K562 (cell line): ENCODE results near the gene EEFSEC. TPM values are rescaled to one million over a fixed set of nuclear protein-coding genes. Genes with fewer than 3 reads are reported as not detected.

Experiments
- ATAC-seq: fragments of 200-7000 bp; cut with Tn5 transposase; 3 replicates; pipeline ENCODE4 v1.9.1; 2020; ENCODE audit warnings: moderate library complexity
- BruUV-seq: library from RNA; stranded (reverse); fragments of 400-500 nt; replicated peaks from 2 replicates; lab custom pipeline; 2021; lab: Mats Ljungman, UMichigan
- CTCF ChIA-PET: fragments of 300-600 bp; formaldehyde crosslinking; extraction: SDS; loops from one replicate; lab custom pipeline; 2021; ENCODE audit warnings: low intra/inter-chr PET ratio; lab: Yijun Ruan, JAX
- POLR2A ChIA-PET: fragments of 300-600, 350-650 bp; sonication (Branson Sonifier 250); formaldehyde crosslinking; extraction: SDS; loops from one replicate; lab custom pipeline; 2021; ENCODE audit warnings: antibody characterized with exemption, inconsistent platforms; lab: Yijun Ruan, JAX
- DNase-seq, 4 experiments: peaks; one replicate each; pipeline versions ENCODE4 v3.0.0 to v3.0.0-alpha.2; 2011 to 2018; ENCODE audit warnings: low spot score in 3 of 4, mixed read lengths in 3 of 4; ENCODE audit errors: extremely low read depth in 1 of 4
- FAIRE-seq: peaks from 2 replicates; lab custom pipeline; 2011; peaks lifted over from hg19 to GRCh38; lab: Jason Lieb, UNC
- H2AFZ ChIP-seq: 2 replicates; pipeline ENCODE4 v1.6.0; 2011; ENCODE audit warnings: low read depth, low read length, control low read depth, inconsistent platforms
- H3K27ac ChIP-seq: fragments of 200-600 bp; 3 replicates; pipeline ENCODE4 v1.8.0; 2011; ENCODE audit warnings: low read depth, mild to moderate bottlenecking, control low read depth, inconsistent platforms, low read length, moderate library complexity, mixed read lengths; ENCODE audit errors: extremely low read depth
- H3K27me3 ChIP-seq, 2 experiments: fragments of 300-600 bp in 1 of 2; 2 replicates in 1 of 2; 3 replicates in 1 of 2; pipeline versions ENCODE4 v1.6.0 to v1.8.0; 2011; ENCODE audit warnings: inconsistent platforms in 2 of 2, low read length in 2 of 2, mild to moderate bottlenecking in 1 of 2, mixed read lengths in 1 of 2, moderate library complexity in 1 of 2; ENCODE audit not compliant: control insufficient read depth in 2 of 2, insufficient read depth in 2 of 2
- H3K36me3 ChIP-seq: fragments of 300-600 bp; 3 replicates; pipeline ENCODE4 v1.8.0; 2011; ENCODE audit warnings: mild to moderate bottlenecking, low read length, inconsistent platforms; ENCODE audit not compliant: control insufficient read depth, insufficient read depth
- H3K4me1 ChIP-seq, 2 experiments: fragments of 200-600 bp in 1 of 2; replicated peaks in 1 of 2; 2 replicates in 1 of 2; 3 replicates in 1 of 2; pipeline versions ENCODE4 v1.5.1 to v1.8.0; 2011; ENCODE audit warnings: inconsistent platforms in 2 of 2, low read length in 2 of 2, mild to moderate bottlenecking in 1 of 2, mixed read lengths in 1 of 2, moderate library complexity in 1 of 2; ENCODE audit not compliant: control insufficient read depth in 2 of 2, insufficient read depth in 2 of 2
- H3K4me2 ChIP-seq: 2 replicates; pipeline ENCODE4 v1.6.1; 2011; ENCODE audit warnings: low read length, control low read depth, inconsistent platforms, mixed read lengths; ENCODE audit not compliant: insufficient read depth
- H3K4me3 ChIP-seq: fragments of 200-600 bp; sonication (generic), shearing (Covaris generic); 2 replicates; pipeline ENCODE4 v1.5.1; 2016; ENCODE audit warnings: control low read depth, inconsistent platforms
- H3K79me2 ChIP-seq: fragments of 200-600 bp; 3 replicates; pipeline ENCODE4 v1.8.0; 2011; ENCODE audit warnings: low read length, inconsistent platforms; ENCODE audit not compliant: control insufficient read depth, insufficient read depth
- H3K9ac ChIP-seq, 2 experiments: 2 replicates each; pipeline versions ENCODE4 v1.6.0 to v1.6.1; 2011; ENCODE audit warnings: low read depth in 2 of 2, low read length in 2 of 2, control low read depth in 1 of 2, inconsistent platforms in 1 of 2, mild to moderate bottlenecking in 1 of 2, mixed read lengths in 1 of 2; ENCODE audit not compliant: insufficient read depth in 1 of 2
- H3K9me1 ChIP-seq: one replicate; pipeline ENCODE4 v1.6.0; 2011; ENCODE audit warnings: inconsistent platforms, mild to moderate bottlenecking, low read length, moderate library complexity; ENCODE audit not compliant: control insufficient read depth, insufficient read depth
- H3K9me3 ChIP-seq: replicated peaks from 2 replicates; pipeline ENCODE4 v1.5.1; 2011; ENCODE audit warnings: low read depth, low read length, inconsistent platforms; ENCODE audit not compliant: control insufficient read depth, insufficient read depth
- H4K20me1 ChIP-seq: replicated peaks from 2 replicates; pipeline ENCODE4 v1.6.1; 2011; ENCODE audit warnings: low read length, inconsistent platforms, mixed read lengths; ENCODE audit not compliant: control insufficient read depth, insufficient read depth
- ARID1B ChIP-seq: fragments of 450-650 bp; IDR thresholded peaks from 2 replicates; pipeline ENCODE4 v1.6.1; 2016; ENCODE audit warnings: antibody characterized with exemption, mild to moderate bottlenecking, inconsistent platforms
- BCOR ChIP-seq: fragments of 450-650 bp; IDR thresholded peaks from 2 replicates; pipeline ENCODE4 v1.6.1; 2016
- CEBPB ChIP-seq: fragments of 450-650 bp; IDR thresholded peaks from 2 replicates; pipeline ENCODE4 v1.6.1; 2016; ENCODE audit warnings: missing genetic modification characterization, missing compliant biosample characterization
- CGGBP1 ChIP-seq: fragments of 250-450 bp; sonication (Bioruptor Pico); IDR thresholded peaks from 2 replicates; pipeline ENCODE4 v1.9.0; 2021; ENCODE audit warnings: mild to moderate bottlenecking
- DACH1 ChIP-seq: fragments of 450-650 bp; IDR thresholded peaks from 2 replicates; pipeline ENCODE4 v1.6.1; 2018; ENCODE audit not compliant: partially characterized antibody
- HNRNPL ChIP-seq: fragments of 200-400 bp; formaldehyde crosslinking; IDR thresholded peaks from 2 replicates; pipeline ENCODE4 v1.6.1; 2017; ENCODE audit warnings: low read depth, mild to moderate bottlenecking, low read length
- MED1 ChIP-seq: sonication (generic); formaldehyde crosslinking; IDR thresholded peaks from 2 replicates; pipeline ENCODE4 v1.8.1; 2023; ENCODE audit warnings: missing genetic modification reagents, borderline replicate concordance
- NR1H2 ChIP-seq: sonication (generic); formaldehyde crosslinking; IDR thresholded peaks from 2 replicates; pipeline ENCODE4 v1.4.0; 2020; ENCODE audit warnings: mild to moderate bottlenecking, missing genetic modification reagents
- SP2 ChIP-seq: IDR thresholded peaks from 2 replicates; pipeline ENCODE4 v1.6.1; 2011; ENCODE audit warnings: mild to moderate bottlenecking, low read depth, low read length, moderate library complexity; ENCODE audit not compliant: poor library complexity, severe bottlenecking; ENCODE audit errors: extremely low read depth
- ZNF143 ChIP-seq: sonication (generic); formaldehyde crosslinking; IDR thresholded peaks from 2 replicates; pipeline ENCODE4 v1.9.0; 2022; ENCODE audit warnings: mild to moderate bottlenecking, missing genetic modification reagents
- ZNF785 ChIP-seq: fragments of 250-450 bp; sonication (Bioruptor Pico); IDR thresholded peaks from 2 replicates; pipeline ENCODE4 v1.4.0; 2020; ENCODE audit warnings: mild to moderate bottlenecking
- WGBS: fragments of 100-300 bp; shearing (Covaris generic); methylation state at CpG from one replicate; pipeline ENCODE4 v1.1.6; 2016; ENCODE audit warnings: low coverage, mixed read lengths; ENCODE audit not compliant: insufficient coverage; ENCODE audit errors: missing lambda C conversion rate; 5-methylcytosine and 5-hydroxymethylcytosine counted together
- in situ Hi-C: fragments of 300-500 bp; cut with MboI; formaldehyde crosslinking; loops from 4 replicates; pipeline ENCODE4 v1.15.0; 2018; ENCODE audit warnings: inconsistent platforms, mixed read lengths
- intact Hi-C: fragments of 100-400 bp; cut with micrococcal nuclease; formaldehyde crosslinking; loops from 2 replicates; pipeline ENCODE4 v1.14.2; 2022
- polyA plus RNA-seq, 8 experiments: library from polyadenylated mRNA; depleted of rRNA in 4 of 8; stranded (reverse) in 5 of 8; unstranded in 3 of 8; fragments of >200 nt; fragmentation: Nextera tagmentation in 2 of 8; fragmentation: Illumina TruSeq in 1 of 8; extraction: Ambion mirVana in 2 of 8; extraction: Trizol in 1 of 8; gene quantifications; 2 replicates each; pipeline versions ENCODE4 v1.2.1 to v1.2.3, GENCODE V29; 2011 to 2014; ENCODE audit warnings: inconsistent platforms in 1 of 8, missing spikeins in 1 of 8
- total RNA-seq, 7 experiments: library from RNA; depleted of rRNA in 6 of 7; stranded (reverse); fragments of >200 nt in 6 of 7; fragmentation: Illumina TruSeq in 2 of 7; extraction: Trizol in 2 of 7; gene quantifications; 2 replicates each; pipeline versions ENCODE4 v1.2.1 to v1.2.3, GENCODE V29; 2011 to 2021; ENCODE audit warnings: low replicate concordance in 1 of 7
- TF ChIP-seq, protein P1 (sequence below): fragments of 250-450 bp; sonication (Bioruptor Pico); IDR thresholded peaks from 2 replicates; pipeline ENCODE4 v1.5.1; 2021; ENCODE audit warnings: mild to moderate bottlenecking

The EEFSEC gene
- total and polyA plus RNA-seq, 9 of the 15 experiments (the other 6 are each of a cell fraction or from before 2014, with no cell fraction given), result 0.35 to 11.8 (median 7.7) TPM

- Histone ChIP-seq H3K4me1 (no peaks in the 10 kb centered on the region; a peak in 1 of 5 replicates), H3K9me1 (no peaks in the 10 kb centered on the region), H3K9ac (no peak overlapping the region; a peak in 1 of 4 replicates), H3K36me3 (no peaks in the 10 kb centered on the region), H4K20me1 (no peaks in the 10 kb centered on the region), H2AFZ (no peak overlapping the region), H3K9me3 (no peaks in the 10 kb centered on the region), H3K4me3 (no peak overlapping the region), H3K4me2 (no peak overlapping the region), H3K27ac (no peak overlapping the region), H3K27me3 (no peaks in the 10 kb centered on the region), H3K79me2 (no peaks in the 10 kb centered on the region)
- FAIRE-seq (no peak), ATAC-seq (no peak), DNase-seq (no peak)
- in situ Hi-C loops (no loop called here), intact Hi-C loops (no loop called here)
- WGBS, result 80% methylated on average over 7 of the region's 8 CpGs
- no TSS peak for BruUV-seq
- POLR2A ChIA-PET, result interaction anchor here (0.7 kb wide), 1 partner anchor 705 kb away, joined by 4 read pairs; no protein-coding TSS in a partner anchor
- TF ChIP-seq MED1 (CRISPR knock-in tag) (no peak), CEBPB (peak; percentile 54)
- CTCF ChIA-PET, result no interaction called here
Measured at GRCh38 chr3:128301186-128302023, 148.1 kb downstream of the EEFSEC start.

DNA sequence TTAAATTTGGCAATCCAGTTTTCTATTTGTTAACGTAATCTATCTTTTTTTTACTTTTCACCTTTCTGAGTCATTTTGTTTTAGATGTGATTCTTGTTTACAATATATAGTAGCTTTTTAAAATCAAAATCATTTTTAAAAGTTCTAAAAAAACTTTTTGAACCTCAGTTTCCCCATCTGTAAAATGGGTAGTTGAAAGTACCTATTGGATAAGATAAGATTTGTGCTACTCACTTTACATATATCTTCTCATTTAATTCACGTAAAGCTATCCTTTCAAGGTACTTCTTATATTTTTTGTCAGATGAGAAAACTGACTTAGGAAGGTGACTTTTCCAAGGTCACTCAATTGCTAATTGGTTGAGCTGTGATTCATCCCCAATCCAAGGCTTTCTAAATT, 153.2 kb downstream of the EEFSEC start:
- no peak for ATAC-seq
- Histone ChIP-seq H3K9ac (no peak overlapping the region), H3K4me3 (no peak overlapping the region), H2AFZ (no peak overlapping the region), H3K36me3 (no peaks in the 10 kb centered on the region), H3K79me2 (no peaks in the 10 kb centered on the region), H3K9me3 (no peaks in the 10 kb centered on the region), H3K9me1 (no peaks in the 10 kb centered on the region), H3K4me1 (no peaks in the 10 kb centered on the region), H3K27me3 (no peaks in the 10 kb centered on the region), H3K4me2 (no peak overlapping the region), H4K20me1 (no peaks in the 10 kb centered on the region), H3K27ac (no peak overlapping the region)
- FAIRE-seq, result no peak
- WGBS, result 79% methylated on average over 2 of the region's 2 CpGs
- POLR2A ChIA-PET, result interaction anchor here (0.5 kb wide), 1 partner anchor 247 kb away, joined by 3 read pairs; no protein-coding TSS in a partner anchor
- intact Hi-C loops, result no loop called here
- BruUV-seq, result no TSS peak
- in situ Hi-C loops, result no loop called here
- CTCF ChIA-PET, result no interaction called here
- DNase-seq, result no peak
- TF ChIP-seq BCOR (peak; percentile 71), ZNF785 (CRISPR knock-in tag) (no peak), NR1H2 (CRISPR knock-in tag) (no peak), SP2 (no peak), HNRNPL (no peak), CGGBP1 (CRISPR knock-in tag) (no peak), ZNF143 (CRISPR knock-in tag) (no peak), DACH1 (no peak), ARID1B (no peak)
- TF ChIP-seq, protein P1, sequence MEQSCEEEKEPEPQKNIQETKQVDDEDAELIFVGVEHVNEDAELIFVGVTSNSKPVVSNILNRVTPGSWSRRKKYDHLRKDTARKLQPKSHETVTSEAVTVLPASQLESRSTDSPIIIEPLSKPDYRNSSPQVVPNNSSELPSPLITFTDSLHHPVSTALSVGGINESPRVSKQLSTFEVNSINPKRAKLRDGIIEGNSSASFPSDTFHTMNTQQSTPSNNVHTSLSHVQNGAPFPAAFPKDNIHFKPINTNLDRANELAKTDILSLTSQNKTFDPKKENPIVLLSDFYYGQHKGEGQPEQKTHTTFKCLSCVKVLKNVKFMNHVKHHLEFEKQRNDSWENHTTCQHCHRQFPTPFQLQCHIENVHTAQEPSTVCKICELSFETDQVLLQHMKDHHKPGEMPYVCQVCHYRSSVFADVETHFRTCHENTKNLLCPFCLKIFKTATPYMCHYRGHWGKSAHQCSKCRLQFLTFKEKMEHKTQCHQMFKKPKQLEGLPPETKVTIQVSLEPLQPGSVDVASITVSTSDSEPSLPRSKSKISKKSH (CRISPR knock-in tag), result no peak
